Fibroblast of skin of scalp (primary cell): ENCODE results near the gene SH3BGRL.
"Not testable (repeated sequence)": the region's sequence is repeated elsewhere in the genome, so short reads cannot be mapped to it uniquely, and the experiment has no call there.

Source experiments
- DNase-seq: peaks from one replicate; pipeline ENCODE4 v3.0.0-alpha.2; 2013

The SH3BGRL gene

GRCh38 chrX:81259714-81260395, 58.0 kb downstream of the SH3BGRL start:
- peak; percentile 39 for DNase-seq

- DNase-seq, result peak; percentile 44
Observed at GRCh38 chrX:81261576-81261975, 59.7 kb downstream of the SH3BGRL start.

- no peak for DNase-seq
Observed at GRCh38 chrX:81263059-81263458, 61.2 kb downstream of the SH3BGRL start.

GRCh38 chrX:81278616-81279015, 76.7 kb downstream of the SH3BGRL start:
- no peak for DNase-seq

GRCh38 chrX:81280148-81280547, 78.2 kb downstream of the SH3BGRL start:
- DNase-seq, result no peak

GRCh38 chrX:81286075-81286474, 84.2 kb downstream of the SH3BGRL start:
- no peak for DNase-seq

- DNase-seq, result no peak
Observed at GRCh38 chrX:81286608-81287007, 84.7 kb downstream of the SH3BGRL start.

- no peak for DNase-seq
Observed at GRCh38 chrX:81291996-81292395, 90.1 kb downstream of the SH3BGRL start.

- no peak for DNase-seq
Observed at GRCh38 chrX:81294101-81294500, 92.2 kb downstream of the SH3BGRL start.

- no peak for DNase-seq
Observed at GRCh38 chrX:81301877-81302276, 100.0 kb downstream of the SH3BGRL start.

DNA sequence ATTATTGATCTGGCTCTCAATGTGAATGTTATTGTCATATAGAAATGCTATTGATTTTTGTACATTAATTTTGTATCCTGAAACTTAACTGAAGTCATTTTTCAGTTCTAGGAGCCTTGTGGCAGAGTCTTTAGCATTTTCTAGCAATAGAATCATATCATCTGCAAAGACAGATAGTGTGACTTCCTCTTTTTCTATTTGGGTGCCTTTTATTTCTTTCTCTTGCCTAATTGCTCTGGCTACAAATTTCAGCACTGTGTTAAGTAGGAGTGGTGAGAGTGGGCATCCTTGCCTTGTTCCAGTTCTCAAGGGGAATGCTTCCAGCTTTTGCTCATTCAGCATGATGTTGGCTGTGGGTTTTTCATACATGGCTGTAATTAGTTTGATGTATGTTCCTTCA, 102.7 kb downstream of the SH3BGRL start:
- DNase-seq, result no peak

GRCh38 chrX:81305240-81305639, 103.3 kb downstream of the SH3BGRL start:
- no peak for DNase-seq

DNA sequence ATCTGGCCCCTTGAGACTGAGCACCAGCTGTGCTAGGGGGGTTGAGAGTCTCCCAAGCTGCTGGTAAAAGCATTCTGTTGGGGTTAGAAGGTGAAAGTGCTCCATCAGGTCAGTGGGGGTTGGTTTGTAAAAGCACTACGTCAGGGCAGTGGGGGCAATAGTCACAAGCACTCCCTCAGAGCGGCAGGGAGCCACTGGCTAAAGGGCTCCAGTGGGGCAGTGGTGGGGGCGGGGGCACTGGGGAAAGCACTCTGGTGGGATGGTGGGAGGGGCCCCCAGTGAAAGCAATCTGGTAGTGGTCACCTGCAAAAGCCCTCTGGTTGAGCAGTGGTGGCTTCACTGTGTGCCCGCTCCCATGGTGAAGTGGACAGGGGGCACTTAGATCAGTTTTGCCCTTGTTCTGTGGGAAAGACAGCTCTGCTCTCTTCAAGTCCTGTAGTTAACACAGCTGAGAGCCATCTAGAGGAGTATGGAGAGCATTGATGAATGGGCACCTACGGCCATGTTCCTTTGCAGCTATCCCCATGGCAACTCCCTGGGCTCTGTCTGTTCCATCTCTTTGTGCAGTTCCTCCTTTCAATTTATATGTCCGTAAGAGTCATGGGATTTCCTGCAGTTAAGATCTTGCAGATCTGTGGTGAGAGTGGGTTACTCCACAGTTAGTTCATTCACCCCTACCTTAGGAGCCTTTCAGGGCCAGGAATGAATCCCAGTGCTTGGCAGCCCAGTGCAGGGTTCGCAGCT, 106.4 kb downstream of the SH3BGRL start:
- DNase-seq, result no peak

DNA sequence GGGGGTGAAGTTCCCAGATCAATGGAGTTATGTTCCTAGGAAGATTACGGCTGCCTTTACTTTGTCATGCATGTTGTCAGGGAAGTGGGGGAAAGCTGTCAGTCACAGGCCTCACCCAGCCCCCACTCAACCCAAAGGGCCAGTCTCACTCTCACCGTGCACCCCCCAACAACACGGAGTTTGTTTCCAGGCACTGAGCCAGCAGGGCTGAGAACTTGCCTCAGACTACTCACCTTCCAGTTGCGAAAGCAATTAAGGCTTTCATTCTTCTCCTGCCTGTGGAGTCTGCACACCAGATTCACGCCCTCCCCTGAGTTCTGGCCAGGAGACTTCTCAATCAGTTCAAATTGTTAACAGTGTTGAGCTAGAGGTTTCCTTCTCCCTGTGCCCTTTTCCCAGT, 114.3 kb downstream of the SH3BGRL start:
- DNase-seq, result peak; percentile 0

GRCh38 chrX:81331653-81332052, 129.8 kb downstream of the SH3BGRL start:
- DNase-seq, result not testable (repeated sequence)

GRCh38 chrX:81336455-81337152, 134.7 kb downstream of the SH3BGRL start:
- DNase-seq, result no peak

- DNase-seq, result no peak
Observed at GRCh38 chrX:81337805-81338204, 135.9 kb downstream of the SH3BGRL start.

DNA sequence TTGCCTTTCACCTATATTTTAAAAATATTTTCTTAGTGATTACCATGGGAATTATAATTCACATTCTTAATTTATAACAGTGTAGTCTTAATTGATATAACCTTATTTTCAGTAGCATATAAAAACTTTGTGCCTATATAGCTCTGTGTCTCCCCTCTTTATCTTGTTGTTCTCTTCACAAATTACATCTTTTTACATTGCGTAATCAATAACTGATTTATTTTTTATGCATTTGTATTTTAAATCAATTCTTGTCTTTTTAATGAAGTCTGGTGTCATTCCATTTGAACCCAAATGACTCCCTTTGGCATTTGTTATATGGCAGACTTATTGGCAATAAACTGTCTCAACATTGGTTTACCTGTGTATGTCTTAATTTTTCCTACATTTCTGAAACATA, 137.0 kb downstream of the SH3BGRL start:
- DNase-seq, result no peak

- DNase-seq, result not testable (repeated sequence)
Observed at GRCh38 chrX:81345296-81345695, 143.4 kb downstream of the SH3BGRL start.
